ENCODE results near the gene SNN.

GRCh38 chr16:11662582-11662981 lies 5.7 kb upstream of the SNN start:
- TF ChIP-seq CTCF (IDR thresholded peaks at IDR 0.05; ENCODE audit: low read length) = no peak
- no peak for TF ChIP-seq EZH2 (IDR thresholded peaks at IDR 0.05; ENCODE audit: borderline replicate concordance, low read length)
